HEK293 (cell line): ENCODE results near the gene BHLHA9.
A peak's percentile ranks its signal among the peaks of the same experiment; 100 is the strongest.

ENCODE experiments used
- EGR2 ChIP-seq: fragments of 450-650 bp; formaldehyde crosslinking; IDR thresholded peaks from 2 replicates; pipeline ENCODE4 v1.5.1; 2016; ENCODE audit warnings: low read depth, missing biosample characterization, missing genetic modification characterization
- GFI1B ChIP-seq: fragments of 450-650 bp; formaldehyde crosslinking; IDR thresholded peaks from 2 replicates; pipeline ENCODE4 v1.5.1; 2016; ENCODE audit warnings: missing biosample characterization, missing genetic modification characterization
- GLI4 ChIP-seq: fragments of 450-650 bp; formaldehyde crosslinking; IDR thresholded peaks from 2 replicates; pipeline ENCODE4 v1.5.1; 2016; ENCODE audit warnings: missing biosample characterization, missing genetic modification characterization
- GLIS1 ChIP-seq: fragments of 450-650 bp; formaldehyde crosslinking; IDR thresholded peaks from 2 replicates; pipeline ENCODE4 v1.5.1; 2016; ENCODE audit warnings: missing biosample characterization, missing genetic modification characterization
- GLIS2 ChIP-seq: fragments of 450-650 bp; formaldehyde crosslinking; IDR thresholded peaks from 2 replicates; pipeline ENCODE4 v1.5.1; 2016; ENCODE audit warnings: missing biosample characterization, missing genetic modification characterization
- KLF1 ChIP-seq: fragments of 450-650 bp; formaldehyde crosslinking; IDR thresholded peaks from 2 replicates; pipeline ENCODE4 v1.5.1; 2016; ENCODE audit warnings: missing biosample characterization, missing genetic modification characterization
- KLF17 ChIP-seq: fragments of 450-650 bp; formaldehyde crosslinking; IDR thresholded peaks from 2 replicates; pipeline ENCODE4 v1.5.1; 2016; ENCODE audit warnings: missing biosample characterization, missing genetic modification characterization
- KLF8 ChIP-seq: fragments of 450-650 bp; formaldehyde crosslinking; IDR thresholded peaks from 2 replicates; pipeline ENCODE4 v1.5.1; 2016; ENCODE audit warnings: missing biosample characterization, missing genetic modification characterization
- MYNN ChIP-seq: fragments of 450-650 bp; formaldehyde crosslinking; IDR thresholded peaks from 2 replicates; pipeline ENCODE4 v1.5.1; 2016; ENCODE audit warnings: missing biosample characterization, missing genetic modification characterization, borderline replicate concordance
- PBX3 ChIP-seq: sonication (generic); formaldehyde crosslinking; IDR thresholded peaks from 2 replicates; pipeline ENCODE4 v1.8.1; 2022; ENCODE audit warnings: mild to moderate bottlenecking, moderate library complexity, missing genetic modification reagents
- ZFP37 ChIP-seq: fragments of 450-650 bp; formaldehyde crosslinking; IDR thresholded peaks from 2 replicates; pipeline ENCODE4 v1.5.1; 2016; ENCODE audit warnings: missing biosample characterization, missing genetic modification characterization
- ZNF112 ChIP-seq: fragments of 450-650 bp; formaldehyde crosslinking; IDR thresholded peaks from 2 replicates; pipeline ENCODE4 v1.5.0; 2017; ENCODE audit warnings: missing biosample characterization, missing genetic modification characterization
- ZNF114 ChIP-seq: fragments of 450-650 bp; formaldehyde crosslinking; IDR thresholded peaks from 2 replicates; pipeline ENCODE4 v1.5.0; 2017; ENCODE audit warnings: missing biosample characterization, missing genetic modification characterization
- ZNF121 ChIP-seq: fragments of 450-650 bp; formaldehyde crosslinking; IDR thresholded peaks from 2 replicates; pipeline ENCODE4 v1.5.1; 2016; ENCODE audit warnings: missing biosample characterization, missing genetic modification characterization
- ZNF133 ChIP-seq: fragments of 450-650 bp; formaldehyde crosslinking; IDR thresholded peaks from 2 replicates; pipeline ENCODE4 v1.5.1; 2016; ENCODE audit warnings: missing biosample characterization, missing genetic modification characterization
- ZNF146 ChIP-seq: fragments of 450-650 bp; formaldehyde crosslinking; IDR thresholded peaks from 2 replicates; pipeline ENCODE4 v1.5.1; 2016; ENCODE audit warnings: missing biosample characterization, missing genetic modification characterization
- ZNF221 ChIP-seq: fragments of 450-650 bp; formaldehyde crosslinking; IDR thresholded peaks from 2 replicates; pipeline ENCODE4 v1.5.1; 2017; ENCODE audit warnings: missing biosample characterization, missing genetic modification characterization, borderline replicate concordance
- ZNF324 ChIP-seq: fragments of 450-650 bp; formaldehyde crosslinking; IDR thresholded peaks from 2 replicates; pipeline ENCODE4 v1.5.1; 2016; ENCODE audit warnings: missing biosample characterization, missing genetic modification characterization
- ZNF354C ChIP-seq: fragments of 450-650 bp; formaldehyde crosslinking; IDR thresholded peaks from 2 replicates; pipeline ENCODE4 v1.5.1; 2016; ENCODE audit warnings: missing biosample characterization, missing genetic modification characterization, low read depth, borderline replicate concordance
- ZNF518A ChIP-seq: fragments of 450-650 bp; formaldehyde crosslinking; conservative IDR thresholded peaks from 2 replicates; pipeline ENCODE4 v1.5.1; 2016; ENCODE audit warnings: low read depth, missing biosample characterization, missing genetic modification characterization
- ZNF544 ChIP-seq: fragments of 450-650 bp; formaldehyde crosslinking; IDR thresholded peaks from 2 replicates; pipeline ENCODE4 v1.5.0; 2017; ENCODE audit warnings: missing biosample characterization, missing genetic modification characterization
- ZNF600 ChIP-seq: fragments of 450-650 bp; formaldehyde crosslinking; IDR thresholded peaks from 2 replicates; pipeline ENCODE4 v1.5.1; 2016; ENCODE audit warnings: missing biosample characterization, missing genetic modification characterization
- ZNF623 ChIP-seq: fragments of 450-650 bp; formaldehyde crosslinking; IDR thresholded peaks from 2 replicates; pipeline ENCODE4 v1.5.1; 2016; ENCODE audit warnings: missing biosample characterization, missing genetic modification characterization
- ZNF707 ChIP-seq: fragments of 450-650 bp; formaldehyde crosslinking; IDR thresholded peaks from 2 replicates; pipeline ENCODE4 v1.5.1; 2016; ENCODE audit warnings: missing biosample characterization, missing genetic modification characterization
- ZNF768 ChIP-seq: fragments of 450-650 bp; formaldehyde crosslinking; IDR thresholded peaks from 2 replicates; pipeline ENCODE4 v1.5.1; 2018; ENCODE audit warnings: missing biosample characterization, mild to moderate bottlenecking, missing genetic modification characterization
- ZSCAN23 ChIP-seq: fragments of 450-650 bp; formaldehyde crosslinking; IDR thresholded peaks from 2 replicates; pipeline ENCODE4 v1.5.1; 2016; ENCODE audit warnings: missing biosample characterization, missing genetic modification characterization
- TF ChIP-seq, protein P1 (sequence below): fragments of 450-650 bp; formaldehyde crosslinking; IDR thresholded peaks from 2 replicates; pipeline ENCODE4 v1.5.1; 2016; ENCODE audit warnings: missing biosample characterization, missing genetic modification characterization
- TF ChIP-seq, protein P2 (sequence below): fragments of 450-650 bp; formaldehyde crosslinking; IDR thresholded peaks from 2 replicates; pipeline ENCODE4 v1.5.1; 2016; ENCODE audit warnings: missing biosample characterization, missing genetic modification characterization
- TF ChIP-seq, protein P3 (sequence below): fragments of 450-650 bp; formaldehyde crosslinking; IDR thresholded peaks from 2 replicates; pipeline ENCODE4 v1.5.1; 2016; ENCODE audit warnings: missing biosample characterization, missing genetic modification characterization

Gene BHLHA9

GRCh38 chr17:1315891-1316403 lies 45.7 kb downstream of the BHLHA9 start (continued):
- TF ChIP-seq, protein P1, sequence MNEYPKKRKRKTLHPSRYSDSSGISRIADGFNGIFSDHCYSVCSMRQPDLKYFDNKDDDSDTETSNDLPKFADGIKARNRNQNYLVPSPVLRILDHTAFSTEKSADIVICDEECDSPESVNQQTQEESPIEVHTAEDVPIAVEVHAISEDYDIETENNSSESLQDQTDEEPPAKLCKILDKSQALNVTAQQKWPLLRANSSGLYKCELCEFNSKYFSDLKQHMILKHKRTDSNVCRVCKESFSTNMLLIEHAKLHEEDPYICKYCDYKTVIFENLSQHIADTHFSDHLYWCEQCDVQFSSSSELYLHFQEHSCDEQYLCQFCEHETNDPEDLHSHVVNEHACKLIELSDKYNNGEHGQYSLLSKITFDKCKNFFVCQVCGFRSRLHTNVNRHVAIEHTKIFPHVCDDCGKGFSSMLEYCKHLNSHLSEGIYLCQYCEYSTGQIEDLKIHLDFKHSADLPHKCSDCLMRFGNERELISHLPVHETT (tag by site-specific recombination) = peak; percentile 16; the same call in 1 of the 2 replicates
- no peak for TF ChIP-seq ZNF133 (tag by site-specific recombination)
- TF ChIP-seq, protein P2, sequence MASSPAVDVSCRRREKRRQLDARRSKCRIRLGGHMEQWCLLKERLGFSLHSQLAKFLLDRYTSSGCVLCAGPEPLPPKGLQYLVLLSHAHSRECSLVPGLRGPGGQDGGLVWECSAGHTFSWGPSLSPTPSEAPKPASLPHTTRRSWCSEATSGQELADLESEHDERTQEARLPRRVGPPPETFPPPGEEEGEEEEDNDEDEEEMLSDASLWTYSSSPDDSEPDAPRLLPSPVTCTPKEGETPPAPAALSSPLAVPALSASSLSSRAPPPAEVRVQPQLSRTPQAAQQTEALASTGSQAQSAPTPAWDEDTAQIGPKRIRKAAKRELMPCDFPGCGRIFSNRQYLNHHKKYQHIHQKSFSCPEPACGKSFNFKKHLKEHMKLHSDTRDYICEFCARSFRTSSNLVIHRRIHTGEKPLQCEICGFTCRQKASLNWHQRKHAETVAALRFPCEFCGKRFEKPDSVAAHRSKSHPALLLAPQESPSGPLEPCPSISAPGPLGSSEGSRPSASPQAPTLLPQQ (tag by site-specific recombination) = peak; percentile 63; the same call in 1 of the 2 replicates
- 0 out of 2 replicates have a peak, but pooled peaks have one; percentile 5 for TF ChIP-seq ZNF354C (tag by site-specific recombination)
- TF ChIP-seq GLIS2 (tag by site-specific recombination) = no peak
- 0 out of 2 replicates have a peak, but pooled peaks have one; percentile 18 for TF ChIP-seq ZNF518A (tag by site-specific recombination)
- no peak for TF ChIP-seq ZNF623 (tag by site-specific recombination)
- TF ChIP-seq ZSCAN23 (tag by site-specific recombination) = peak; percentile 82
- no peak for TF ChIP-seq KLF1 (tag by site-specific recombination)
- TF ChIP-seq ZNF221 (tag by site-specific recombination) = no peak
- peak; percentile 27; the same call in 1 of the 2 replicates for TF ChIP-seq KLF8 (tag by site-specific recombination)
- TF ChIP-seq ZNF768 (tag by site-specific recombination) = no peak
- TF ChIP-seq GLI4 (tag by site-specific recombination) = no peak
- no peak for TF ChIP-seq ZNF112
- TF ChIP-seq PBX3 (CRISPR knock-in tag) = no peak
- peak; percentile 54; the same call in 1 of the 2 replicates for TF ChIP-seq KLF17 (tag by site-specific recombination)
- TF ChIP-seq ZNF600 (tag by site-specific recombination) = no peak
- TF ChIP-seq GFI1B (tag by site-specific recombination) = no peak
- TF ChIP-seq, protein P3, sequence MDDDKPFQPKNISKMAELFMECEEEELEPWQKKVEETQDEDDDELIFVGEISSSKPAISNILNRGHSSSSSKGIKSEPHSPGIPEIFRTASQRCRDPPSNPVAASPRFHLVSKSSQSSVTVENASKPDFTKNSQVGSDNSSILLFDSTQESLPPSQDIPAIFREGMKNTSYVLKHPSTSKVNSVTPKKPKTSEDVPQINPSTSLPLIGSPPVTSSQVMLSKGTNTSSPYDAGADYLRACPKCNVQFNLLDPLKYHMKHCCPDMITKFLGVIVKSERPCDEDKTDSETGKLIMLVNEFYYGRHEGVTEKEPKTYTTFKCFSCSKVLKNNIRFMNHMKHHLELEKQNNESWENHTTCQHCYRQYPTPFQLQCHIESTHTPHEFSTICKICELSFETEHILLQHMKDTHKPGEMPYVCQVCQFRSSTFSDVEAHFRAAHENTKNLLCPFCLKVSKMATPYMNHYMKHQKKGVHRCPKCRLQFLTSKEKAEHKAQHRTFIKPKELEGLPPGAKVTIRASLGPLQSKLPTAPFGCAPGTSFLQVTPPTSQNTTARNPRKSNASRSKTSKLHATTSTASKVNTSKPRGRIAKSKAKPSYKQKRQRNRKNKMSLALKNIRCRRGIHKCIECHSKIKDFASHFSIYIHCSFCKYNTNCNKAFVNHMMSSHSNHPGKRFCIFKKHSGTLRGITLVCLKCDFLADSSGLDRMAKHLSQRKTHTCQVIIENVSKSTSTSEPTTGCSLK = no peak
- no peak for TF ChIP-seq ZNF544 (tag by site-specific recombination)
- no peak for TF ChIP-seq ZNF114 (tag by site-specific recombination)
- TF ChIP-seq ZNF121 (tag by site-specific recombination) = peak; percentile 83
- no peak for TF ChIP-seq MYNN (tag by site-specific recombination)
- peak; percentile 46; the same call in 1 of the 2 replicates for TF ChIP-seq ZNF324 (tag by site-specific recombination)
- TF ChIP-seq ZNF146 = peak; percentile 60; the same call in 1 of the 2 replicates
- TF ChIP-seq EGR2 (tag by site-specific recombination) = no peak
- TF ChIP-seq ZFP37 (tag by site-specific recombination) = no peak
- TF ChIP-seq ZNF707 (tag by site-specific recombination) = no peak
- peak; percentile 100 for TF ChIP-seq GLIS1 (tag by site-specific recombination)
